H1 (cell line): ENCODE measurements around the gene YEATS4. TPM values are rescaled to one million over a fixed set of nuclear protein-coding genes. Genes with fewer than 3 reads are reported as not detected.

Experiments
- CTCF ChIA-PET: fragments of 300-600 bp; sonication (Branson Sonifier 250); formaldehyde crosslinking; loops from one replicate; lab custom pipeline; 2021; ENCODE audit not compliant: partially characterized antibody; lab: Charles Lee
- POLR2A ChIA-PET: fragments of 300-600 bp; sonication (Branson Sonifier 250); formaldehyde crosslinking; loops from one replicate; lab custom pipeline; 2021; ENCODE audit warnings: inconsistent platforms; ENCODE audit not compliant: partially characterized antibody; lab: Charles Lee
- DNase-seq, 2 experiments: peaks; one replicate each; pipeline versions ENCODE4 v3.0.0 to v3.0.0-alpha.2; 2010 to 2022; ENCODE audit warnings: low spot score in 2 of 2, low read depth in 1 of 2, mixed read lengths in 1 of 2
- FAIRE-seq: peaks from 2 replicates; lab custom pipeline; 2011; peaks lifted over from hg19 to GRCh38; lab: Jason Lieb, UNC
- H2AFZ ChIP-seq: 2 replicates; pipeline ENCODE4 v1.8.1; 2012; ENCODE audit warnings: low read length, inconsistent platforms
- H2AK5ac ChIP-seq: 2 replicates; pipeline ENCODE4 v1.6.1; 2013; ENCODE audit warnings: low read depth, low read length
- H2BK120ac ChIP-seq: replicated peaks from 2 replicates; pipeline ENCODE3; 2013; ENCODE audit warnings: low read depth, low read length, inconsistent platforms
- H2BK12ac ChIP-seq: 2 replicates; pipeline ENCODE4 v1.6.1; 2013; ENCODE audit warnings: low read depth, low read length
- H2BK15ac ChIP-seq: 2 replicates; pipeline ENCODE4 v1.6.1; 2013; ENCODE audit warnings: low read length
- H2BK20ac ChIP-seq: 2 replicates; pipeline ENCODE4 v1.6.1; 2013; ENCODE audit warnings: low read length
- H2BK5ac ChIP-seq: 2 replicates; pipeline ENCODE4 v1.6.1; 2013; ENCODE audit warnings: low read depth, low read length
- H3K14ac ChIP-seq: 2 replicates; pipeline ENCODE4 v1.6.1; 2013; ENCODE audit warnings: inconsistent platforms; ENCODE audit not compliant: insufficient read length
- H3K18ac ChIP-seq: 2 replicates; pipeline ENCODE4 v1.6.1; 2013; ENCODE audit warnings: low read length; ENCODE audit errors: extremely low read depth
- H3K23ac ChIP-seq: 2 replicates; pipeline ENCODE4 v1.6.1; 2013; ENCODE audit warnings: inconsistent platforms; ENCODE audit not compliant: insufficient read length
- H3K23me2 ChIP-seq: 2 replicates; pipeline ENCODE4 v1.6.1; 2013; ENCODE audit warnings: low read depth, low read length
- H3K27ac ChIP-seq: 2 replicates; pipeline ENCODE4 v1.6.1; 2011; ENCODE audit warnings: low read depth, low read length, inconsistent platforms
- H3K27me3 ChIP-seq, 4 experiments: replicated peaks in 1 of 4; 1 replicate in 1 of 4; 2 replicates in 3 of 4; pipeline versions ENCODE4 v1.6.1 to v1.8.1; 2011 to 2013; ENCODE audit warnings: low read length in 3 of 4, mild to moderate bottlenecking in 3 of 4, inconsistent platforms in 2 of 4, mixed read lengths in 2 of 4, moderate library complexity in 1 of 4; ENCODE audit not compliant: control insufficient read depth in 3 of 4, insufficient read depth in 3 of 4; ENCODE audit errors: extremely low read depth in 1 of 4
- H3K36me3 ChIP-seq, 4 experiments: 2 replicates each; pipeline versions ENCODE4 v1.6.1 to v1.8.1; 2011 to 2013; ENCODE audit warnings: mild to moderate bottlenecking in 4 of 4, low read length in 3 of 4, moderate library complexity in 2 of 4, control low read depth in 1 of 4, inconsistent platforms in 1 of 4; ENCODE audit not compliant: insufficient read depth in 4 of 4, control insufficient read depth in 2 of 4
- H3K4ac ChIP-seq: replicated peaks from 2 replicates; pipeline ENCODE3; 2013; ENCODE audit warnings: low read length, low read depth, mixed read lengths, inconsistent platforms; ENCODE audit not compliant: insufficient read length
- H3K4me1 ChIP-seq, 4 experiments: replicated peaks in 1 of 4; 1 replicate in 1 of 4; 2 replicates in 3 of 4; pipeline versions ENCODE4 v1.6.1 to v1.8.1; 2011 to 2013; ENCODE audit warnings: low read length in 3 of 4, inconsistent platforms in 2 of 4, mixed read lengths in 1 of 4; ENCODE audit not compliant: insufficient read depth in 4 of 4, control insufficient read depth in 3 of 4
- H3K4me2 ChIP-seq, 2 experiments: 2 replicates each; pipeline versions ENCODE4 v1.6.1 to v1.8.1; 2011 to 2013; ENCODE audit warnings: low read depth in 2 of 2, low read length in 2 of 2, control low read depth in 1 of 2, inconsistent platforms in 1 of 2, mild to moderate bottlenecking in 1 of 2; ENCODE audit not compliant: insufficient read depth in 1 of 2
- H3K4me3 ChIP-seq, 4 experiments: fragments of 200-600, 300-600 bp in 1 of 4; sonication (generic), shearing (Covaris generic), sonication (Bioruptor Twin) in 1 of 4; 2 replicates each; pipeline versions ENCODE4 v1.5.1 to v1.8.1; 2011 to 2016; ENCODE audit warnings: low read length in 4 of 4, low read depth in 3 of 4, control low read depth in 2 of 4, inconsistent platforms in 2 of 4, mild to moderate bottlenecking in 2 of 4, mixed read lengths in 1 of 4, moderate library complexity in 1 of 4; ENCODE audit not compliant: insufficient read depth in 2 of 4; ENCODE audit errors: extremely low read depth in 1 of 4
- H3K56ac ChIP-seq: replicated peaks from 2 replicates; pipeline ENCODE3; 2013; ENCODE audit warnings: low read depth, mild to moderate bottlenecking, mixed read lengths, low read length, inconsistent platforms; ENCODE audit not compliant: insufficient read length
- H3K79me1 ChIP-seq: 2 replicates; pipeline ENCODE4 v1.6.1; 2013; ENCODE audit warnings: low read depth, low read length, control low read depth
- H3K79me2 ChIP-seq, 2 experiments: 2 replicates each; pipeline versions ENCODE4 v1.6.1 to v1.8.1; 2012 to 2013; ENCODE audit warnings: low read length in 2 of 2, mild to moderate bottlenecking in 2 of 2, inconsistent platforms in 1 of 2; ENCODE audit not compliant: insufficient read depth in 2 of 2, control insufficient read depth in 1 of 2
- H3K9ac ChIP-seq, 4 experiments: replicated peaks in 1 of 4; 1 replicate in 1 of 4; 2 replicates in 3 of 4; pipeline versions ENCODE4 v1.6.1 to v1.8.1; 2011 to 2013; ENCODE audit warnings: low read depth in 3 of 4, low read length in 3 of 4, control low read depth in 2 of 4, mild to moderate bottlenecking in 2 of 4, moderate library complexity in 2 of 4, inconsistent platforms in 1 of 4; ENCODE audit errors: extremely low read depth in 1 of 4
- H3K9me3 ChIP-seq, 2 experiments: 2 replicates each; pipeline versions ENCODE4 v1.6.1 to v1.8.1; 2012 to 2013; ENCODE audit warnings: mild to moderate bottlenecking in 2 of 2, moderate library complexity in 2 of 2, control low read depth in 1 of 2, inconsistent platforms in 1 of 2, low read depth in 1 of 2, low read length in 1 of 2, mixed read lengths in 1 of 2; ENCODE audit not compliant: insufficient read depth in 2 of 2
- H4K20me1 ChIP-seq, 2 experiments: replicated peaks in 1 of 2; 2 replicates each; pipeline versions ENCODE3 to v1.8.1; 2011 to 2013; ENCODE audit warnings: inconsistent platforms in 2 of 2, low read length in 2 of 2, mild to moderate bottlenecking in 1 of 2; ENCODE audit not compliant: insufficient read depth in 2 of 2, control insufficient read depth in 1 of 2
- H4K5ac ChIP-seq: 2 replicates; pipeline ENCODE4 v1.6.1; 2013; ENCODE audit warnings: low read length, low read depth, mixed read lengths, inconsistent platforms; ENCODE audit not compliant: insufficient read length
- H4K8ac ChIP-seq: 2 replicates; pipeline ENCODE4 v1.8.0; 2013; ENCODE audit warnings: mild to moderate bottlenecking, moderate library complexity, low read length, inconsistent platforms; ENCODE audit not compliant: insufficient read depth; ENCODE audit errors: extremely low read depth
- H4K91ac ChIP-seq: replicated peaks from 2 replicates; pipeline ENCODE3; 2013; ENCODE audit warnings: low read length, mixed read lengths, inconsistent platforms; ENCODE audit not compliant: insufficient read length
- ATF3 ChIP-seq: IDR thresholded peaks from 2 replicates; pipeline ENCODE4 v1.6.1; 2011; ENCODE audit warnings: low read depth, mild to moderate bottlenecking, low read length; ENCODE audit not compliant: insufficient read depth
- BRCA1 ChIP-seq: IDR thresholded peaks from 2 replicates; pipeline ENCODE4 v1.6.1; 2012; ENCODE audit warnings: low read depth, low read length, improper control_type of control experiment
- CEBPB ChIP-seq: IDR thresholded peaks from 2 replicates; pipeline ENCODE4 v1.6.1; 2012; ENCODE audit warnings: low read depth, low read length
- CREB1 ChIP-seq: IDR thresholded peaks from 2 replicates; pipeline ENCODE4 v1.6.1; 2012; ENCODE audit warnings: inconsistent platforms
- EP300 ChIP-seq, 2 experiments: IDR thresholded peaks; 1 replicate in 1 of 2; 2 replicates in 1 of 2; pipeline ENCODE4 v1.6.1; 2011 to 2012; ENCODE audit warnings: low read depth in 2 of 2, low read length in 2 of 2, mild to moderate bottlenecking in 2 of 2, borderline replicate concordance in 1 of 2, inconsistent platforms in 1 of 2, moderate library complexity in 1 of 2
- JUND ChIP-seq: IDR thresholded peaks from 2 replicates; pipeline ENCODE4 v1.6.1; 2011; ENCODE audit warnings: mild to moderate bottlenecking, improper control_type of control experiment, low read length
- KDM1A ChIP-seq: fragments of 200-600, 300-600 bp; sonication (generic); IDR thresholded peaks from 2 replicates; pipeline ENCODE4 v1.7.1; 2016; ENCODE audit warnings: mild to moderate bottlenecking, low read length, borderline replicate concordance
- KDM5A ChIP-seq: fragments of 200-600 bp; IDR thresholded peaks from 2 replicates; pipeline ENCODE4 v1.7.1; 2012; ENCODE audit warnings: mild to moderate bottlenecking, low read length, inconsistent platforms, mixed read lengths
- PHF8 ChIP-seq: fragments of 200-600 bp; sonication (generic); conservative IDR thresholded peaks from 2 replicates; pipeline ENCODE4 v1.7.1; 2012; ENCODE audit warnings: low read depth, mild to moderate bottlenecking, inconsistent platforms, low read length, moderate library complexity
- POU5F1 ChIP-seq: IDR thresholded peaks from 2 replicates; pipeline ENCODE4 v1.6.1; 2011; ENCODE audit warnings: low read depth, mild to moderate bottlenecking, low read length, moderate library complexity
- SIN3A ChIP-seq, 2 experiments: IDR thresholded peaks in 1 of 2; conservative IDR thresholded peaks in 1 of 2; 2 replicates each; pipeline ENCODE4 v1.6.1; 2011 to 2012; ENCODE audit warnings: low read length in 2 of 2, improper control_type of control experiment in 1 of 2, low read depth in 1 of 2, mild to moderate bottlenecking in 1 of 2
- SIRT6 ChIP-seq: IDR thresholded peaks from one replicate; pipeline ENCODE4 v1.7.1; 2012; ENCODE audit warnings: low read length, inconsistent platforms
- SP4 ChIP-seq: IDR thresholded peaks from 2 replicates; pipeline ENCODE4 v1.6.1; 2012; ENCODE audit warnings: low read length, inconsistent platforms
- TAF1 ChIP-seq: IDR thresholded peaks from 2 replicates; pipeline ENCODE4 v1.6.1; 2011; ENCODE audit warnings: mild to moderate bottlenecking, low read depth, low read length
- WGBS, 2 experiments: shearing (Covaris generic) in 1 of 2; methylation state at CpG; one replicate each; pipeline versions ENCODE4 v1.1.6 to v1.1.7; 2013 to 2015; ENCODE audit warnings: low lambda C conversion rate in 2 of 2, mixed read lengths in 2 of 2, inconsistent platforms in 1 of 2, low coverage in 1 of 2, missing lambda C conversion rate in 1 of 2; ENCODE audit not compliant: insufficient replicate concordance in 2 of 2, insufficient coverage in 1 of 2, insufficient read length in 1 of 2; ENCODE audit errors: extremely low coverage in 1 of 2, missing lambda C conversion rate in 1 of 2; 5-methylcytosine and 5-hydroxymethylcytosine counted together
- polyA plus RNA-seq, 7 experiments: library from polyadenylated mRNA; depleted of rRNA in 3 of 7; stranded (reverse) in 5 of 7; unstranded in 2 of 7; fragments of >200 nt in 5 of 7; fragments of 200-250 nt in 2 of 7; gene quantifications; 1 replicate in 5 of 7; 2 replicates in 1 of 7; 4 replicates in 1 of 7; pipeline versions ENCODE4 v1.2.1 to v1.2.3, GENCODE V29; 2011 to 2013; ENCODE audit warnings: missing spikeins in 2 of 7, mixed read lengths in 2 of 7
- total RNA-seq: library from RNA; stranded (reverse); fragmentation: NEBNext Ultra II Directional; extraction: Animal tissue kit (Norgen Biotek cat#: 25700); gene quantifications from 2 replicates; pipeline ENCODE4 v1.2.1, GENCODE V29; 2021

Gene YEATS4
- total and polyA plus RNA-seq, 2 of the 8 experiments (the other 6 are each of a cell fraction or from before 2014, with no cell fraction given), result 25.7 to 32.5 TPM

- WGBS, 2 experiments, result 81% methylated on average over 2 of the region's 2 CpGs; no CpG with 5 or more reads in 1 of the 2 experiments
- Histone ChIP-seq H3K79me2 (no peaks in the 10 kb centered on the region), H2BK20ac (no peak overlapping the region), H2BK15ac (no peak overlapping the region), H3K4ac (no peak overlapping the region), H2BK120ac (no peak overlapping the region), H2AFZ (no peak overlapping the region), H3K9ac (no peak overlapping the region), H3K27me3 (no peaks in the 10 kb centered on the region), H3K23ac (no peak overlapping the region), H3K9me3 (no peaks in the 10 kb centered on the region), H4K20me1 (no peaks in the 10 kb centered on the region), H2BK5ac (no peak overlapping the region), H3K79me1 (no peaks in the 10 kb centered on the region), H4K91ac (no peak overlapping the region), H3K4me1 (no peaks in the 10 kb centered on the region), H3K18ac (no peak overlapping the region), H2BK12ac (no peak overlapping the region), H3K23me2 (no peaks in the 10 kb centered on the region), H3K36me3 (no peaks in the 10 kb centered on the region), H3K56ac (no peak overlapping the region), H3K27ac (no peak overlapping the region), H3K14ac (no peak overlapping the region), H3K4me3 (no peak overlapping the region), H4K5ac (no peak overlapping the region), H3K4me2 (no peak overlapping the region), H4K8ac (no peak overlapping the region), H2AK5ac (no peak overlapping the region)
- POLR2A ChIA-PET, result no interaction called here
- DNase-seq, result no peak
- CTCF ChIA-PET, result interaction anchor here (0.8 to 2.7 kb wide), 2 partner anchors 16 to 18 kb away, joined by 3 to 13 read pairs; no protein-coding TSS in a partner anchor
- no peak for TF ChIP-seq KDM5A
- no peak for TF ChIP-seq JUND
- TF ChIP-seq KDM1A, result no peak
- TF ChIP-seq BRCA1, result no peak
- TF ChIP-seq PHF8, result no peak
- no peak for TF ChIP-seq SP4
- no peak for TF ChIP-seq CREB1
- no peak for TF ChIP-seq SIN3A (conservative IDR thresholded peaks at IDR 0.05 in 1 of 2, IDR thresholded peaks at IDR 0.05 in 1 of 2; ENCODE audit: low read depth in 1 of 2, low read length in 2 of 2)
- no peak for TF ChIP-seq EP300 (IDR thresholded peaks at IDR 0.05; ENCODE audit: borderline replicate concordance in 1 of 2, low read depth in 2 of 2, low read length in 2 of 2)
- no peak for TF ChIP-seq ATF3
- TF ChIP-seq TAF1, result no peak
- no peak for TF ChIP-seq SIRT6
- TF ChIP-seq CEBPB, result no peak
- no peak for TF ChIP-seq POU5F1
- FAIRE-seq, result no peak
Measured at GRCh38 chr12:69339999-69340398, 19.5 kb upstream of the YEATS4 start.
